ENCODE results near the gene WWOX.

Gene WWOX

DNA sequence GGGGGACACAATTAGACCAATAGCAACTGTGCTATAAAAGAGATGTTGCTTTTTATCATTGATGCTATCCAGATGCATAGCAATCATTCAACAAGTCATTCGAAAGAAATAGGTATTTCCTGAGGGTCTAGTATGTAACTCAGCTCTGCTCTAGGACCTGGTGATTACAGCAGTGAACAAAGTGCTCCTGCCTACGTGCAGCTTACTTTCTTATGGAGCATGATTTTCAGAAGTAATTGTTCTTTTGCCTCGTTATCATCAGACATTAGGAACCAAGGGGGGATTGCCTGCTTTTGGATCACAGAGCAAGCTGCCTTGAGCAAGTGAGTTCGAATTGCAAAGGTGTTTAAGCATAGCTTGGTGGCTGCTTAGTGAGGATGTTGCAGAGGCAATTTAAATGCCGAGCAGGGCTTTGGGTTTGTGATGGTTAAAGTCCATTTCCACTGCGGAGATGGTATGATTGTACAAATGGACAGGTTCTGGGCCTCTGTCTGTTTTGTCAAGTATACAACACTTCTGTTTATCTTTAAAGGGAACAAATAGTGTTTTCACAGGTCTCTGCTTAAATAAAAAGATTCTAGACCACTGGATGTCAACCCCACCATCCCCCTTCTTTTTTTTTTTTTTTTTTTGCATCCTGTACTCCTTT lies 41.5 kb downstream of the WWOX start:
- TF ChIP-seq, protein P1, sequence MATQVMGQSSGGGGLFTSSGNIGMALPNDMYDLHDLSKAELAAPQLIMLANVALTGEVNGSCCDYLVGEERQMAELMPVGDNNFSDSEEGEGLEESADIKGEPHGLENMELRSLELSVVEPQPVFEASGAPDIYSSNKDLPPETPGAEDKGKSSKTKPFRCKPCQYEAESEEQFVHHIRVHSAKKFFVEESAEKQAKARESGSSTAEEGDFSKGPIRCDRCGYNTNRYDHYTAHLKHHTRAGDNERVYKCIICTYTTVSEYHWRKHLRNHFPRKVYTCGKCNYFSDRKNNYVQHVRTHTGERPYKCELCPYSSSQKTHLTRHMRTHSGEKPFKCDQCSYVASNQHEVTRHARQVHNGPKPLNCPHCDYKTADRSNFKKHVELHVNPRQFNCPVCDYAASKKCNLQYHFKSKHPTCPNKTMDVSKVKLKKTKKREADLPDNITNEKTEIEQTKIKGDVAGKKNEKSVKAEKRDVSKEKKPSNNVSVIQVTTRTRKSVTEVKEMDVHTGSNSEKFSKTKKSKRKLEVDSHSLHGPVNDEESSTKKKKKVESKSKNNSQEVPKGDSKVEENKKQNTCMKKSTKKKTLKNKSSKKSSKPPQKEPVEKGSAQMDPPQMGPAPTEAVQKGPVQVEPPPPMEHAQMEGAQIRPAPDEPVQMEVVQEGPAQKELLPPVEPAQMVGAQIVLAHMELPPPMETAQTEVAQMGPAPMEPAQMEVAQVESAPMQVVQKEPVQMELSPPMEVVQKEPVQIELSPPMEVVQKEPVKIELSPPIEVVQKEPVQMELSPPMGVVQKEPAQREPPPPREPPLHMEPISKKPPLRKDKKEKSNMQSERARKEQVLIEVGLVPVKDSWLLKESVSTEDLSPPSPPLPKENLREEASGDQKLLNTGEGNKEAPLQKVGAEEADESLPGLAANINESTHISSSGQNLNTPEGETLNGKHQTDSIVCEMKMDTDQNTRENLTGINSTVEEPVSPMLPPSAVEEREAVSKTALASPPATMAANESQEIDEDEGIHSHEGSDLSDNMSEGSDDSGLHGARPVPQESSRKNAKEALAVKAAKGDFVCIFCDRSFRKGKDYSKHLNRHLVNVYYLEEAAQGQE (IDR thresholded peaks at IDR 0.05; ENCODE audit: insufficient read depth in 1 of 2, low read depth in 2 of 2, low read length in 2 of 2), result no peak
- no peak for TF ChIP-seq TAF1 (IDR thresholded peaks at IDR 0.05; ENCODE audit: borderline replicate concordance, insufficient read depth, low read length)
- no peak for TF ChIP-seq SIN3A (IDR thresholded peaks at IDR 0.05; ENCODE audit: borderline replicate concordance, insufficient read depth, low read length)
- TF ChIP-seq POLR2AphosphoS5 (IDR thresholded peaks at IDR 0.05; ENCODE audit: low read depth, low read length), result no peak
- no peak for TF ChIP-seq FOXP2 (optimal IDR thresholded peaks at IDR 0.05; ENCODE audit: borderline replicate concordance, extremely low read depth, extremely low read length, insufficient read depth)

GRCh38 chr16:78142788-78143187 lies 43.3 kb downstream of the WWOX start:
- TF ChIP-seq SIN3A (IDR thresholded peaks at IDR 0.05; ENCODE audit: borderline replicate concordance, insufficient read depth, low read length), result no peak
- no peak for TF ChIP-seq POLR2AphosphoS5 (IDR thresholded peaks at IDR 0.05; ENCODE audit: low read depth, low read length)
- TF ChIP-seq, protein P1 (IDR thresholded peaks at IDR 0.05; ENCODE audit: insufficient read depth in 1 of 2, low read depth in 2 of 2, low read length in 2 of 2), result no peak
- TF ChIP-seq TAF1 (IDR thresholded peaks at IDR 0.05; ENCODE audit: borderline replicate concordance, insufficient read depth, low read length), result no peak
- no peak for TF ChIP-seq FOXP2 (optimal IDR thresholded peaks at IDR 0.05; ENCODE audit: borderline replicate concordance, extremely low read depth, extremely low read length, insufficient read depth)

GRCh38 chr16:78146807-78147206 lies 47.4 kb downstream of the WWOX start:
- TF ChIP-seq, protein P1 (IDR thresholded peaks at IDR 0.05; ENCODE audit: insufficient read depth in 1 of 2, low read depth in 2 of 2, low read length in 2 of 2), result no peak
- no peak for TF ChIP-seq POLR2AphosphoS5 (IDR thresholded peaks at IDR 0.05; ENCODE audit: low read depth, low read length)
- no peak for TF ChIP-seq TAF1 (IDR thresholded peaks at IDR 0.05; ENCODE audit: borderline replicate concordance, insufficient read depth, low read length)
- no peak for TF ChIP-seq FOXP2 (optimal IDR thresholded peaks at IDR 0.05; ENCODE audit: borderline replicate concordance, extremely low read depth, extremely low read length, insufficient read depth)
- TF ChIP-seq SIN3A (IDR thresholded peaks at IDR 0.05; ENCODE audit: borderline replicate concordance, insufficient read depth, low read length), result no peak

DNA sequence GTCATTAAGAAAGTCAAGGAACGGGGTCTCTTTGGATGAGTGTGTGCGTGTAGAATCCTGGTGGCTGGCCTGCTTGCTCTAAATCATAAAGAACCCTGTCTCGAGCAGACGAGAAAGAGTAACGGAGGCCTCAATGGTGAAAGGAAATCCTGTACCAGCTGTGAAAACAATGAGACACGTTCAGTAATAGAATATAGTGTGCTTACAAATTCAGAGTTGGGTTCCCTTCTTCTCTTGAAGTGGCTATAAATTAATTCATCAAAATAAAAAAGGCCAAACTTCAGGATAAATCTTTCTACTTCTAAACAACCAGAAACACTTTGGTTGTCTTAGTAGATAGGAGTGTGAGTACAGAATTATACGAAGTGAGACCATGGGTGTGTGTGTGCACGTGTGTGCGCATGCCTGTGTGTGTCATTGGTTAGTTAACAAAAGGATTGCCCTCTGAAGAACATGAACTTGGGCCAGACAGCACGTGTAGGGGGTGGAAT lies 48.5 kb downstream of the WWOX start:
- TF ChIP-seq, protein P1 (IDR thresholded peaks at IDR 0.05; ENCODE audit: insufficient read depth in 1 of 2, low read depth in 2 of 2, low read length in 2 of 2), result no peak
- TF ChIP-seq POLR2AphosphoS5 (IDR thresholded peaks at IDR 0.05; ENCODE audit: low read depth, low read length), result no peak
- no peak for TF ChIP-seq FOXP2 (optimal IDR thresholded peaks at IDR 0.05; ENCODE audit: borderline replicate concordance, extremely low read depth, extremely low read length, insufficient read depth)
- TF ChIP-seq SIN3A (IDR thresholded peaks at IDR 0.05; ENCODE audit: borderline replicate concordance, insufficient read depth, low read length), result no peak
- no peak for TF ChIP-seq TAF1 (IDR thresholded peaks at IDR 0.05; ENCODE audit: borderline replicate concordance, insufficient read depth, low read length)
